PFSK-1 (cell line): ENCODE results near the gene DEGS2.

Source experiments
- FOXP2 ChIP-seq: optimal IDR thresholded peaks from 2 replicates; pipeline ENCODE3; 2011; ENCODE audit warnings: borderline replicate concordance, control low read depth, inconsistent platforms; ENCODE audit not compliant: insufficient read depth; ENCODE audit errors: extremely low read length, extremely low read depth
- POLR2AphosphoS5 ChIP-seq: IDR thresholded peaks from 2 replicates; pipeline ENCODE4 v1.6.1; 2012; ENCODE audit warnings: low read depth, mild to moderate bottlenecking, control low read depth, low read length, moderate library complexity
- REST ChIP-seq, 2 experiments: IDR thresholded peaks; 2 replicates each; pipeline versions ENCODE4 v1.6.1 to v1.8.0; 2011 to 2012; ENCODE audit warnings: low read depth in 2 of 2, low read length in 2 of 2, control low read depth in 1 of 2, inconsistent platforms in 1 of 2, mild to moderate bottlenecking in 1 of 2, moderate library complexity in 1 of 2; ENCODE audit not compliant: insufficient read depth in 1 of 2
- SIN3A ChIP-seq: IDR thresholded peaks from 2 replicates; pipeline ENCODE4 v1.6.1; 2012; ENCODE audit warnings: mild to moderate bottlenecking, low read length, moderate library complexity, borderline replicate concordance; ENCODE audit not compliant: insufficient read depth
- TAF1 ChIP-seq: IDR thresholded peaks from 2 replicates; pipeline ENCODE4 v1.6.1; 2012; ENCODE audit warnings: low read length, control low read depth, borderline replicate concordance; ENCODE audit not compliant: insufficient read depth

DEGS2 gene

GRCh38 chr14:100168506-100168905 is 9.1 kb upstream of the DEGS2 start:
- TF ChIP-seq FOXP2, result no peak
- TF ChIP-seq REST (IDR thresholded peaks at IDR 0.05; ENCODE audit: insufficient read depth in 1 of 2, low read depth in 2 of 2, low read length in 2 of 2), result no peak
- no peak for TF ChIP-seq SIN3A
- TF ChIP-seq TAF1, result no peak
- no peak for TF ChIP-seq POLR2AphosphoS5

GRCh38 chr14:100165831-100166440 is 6.5 kb upstream of the DEGS2 start:
- TF ChIP-seq REST (IDR thresholded peaks at IDR 0.05; ENCODE audit: insufficient read depth in 1 of 2, low read depth in 2 of 2, low read length in 2 of 2) (no peak), TAF1 (no peak), FOXP2 (no peak), SIN3A (no peak), POLR2AphosphoS5 (no peak)

- no peak for TF ChIP-seq REST (IDR thresholded peaks at IDR 0.05; ENCODE audit: insufficient read depth in 1 of 2, low read depth in 2 of 2, low read length in 2 of 2)
- no peak for TF ChIP-seq POLR2AphosphoS5
- no peak for TF ChIP-seq SIN3A
- no peak for TF ChIP-seq FOXP2
- no peak for TF ChIP-seq TAF1
Measured at GRCh38 chr14:100165376-100165775, 5.9 kb upstream of the DEGS2 start.

DNA sequence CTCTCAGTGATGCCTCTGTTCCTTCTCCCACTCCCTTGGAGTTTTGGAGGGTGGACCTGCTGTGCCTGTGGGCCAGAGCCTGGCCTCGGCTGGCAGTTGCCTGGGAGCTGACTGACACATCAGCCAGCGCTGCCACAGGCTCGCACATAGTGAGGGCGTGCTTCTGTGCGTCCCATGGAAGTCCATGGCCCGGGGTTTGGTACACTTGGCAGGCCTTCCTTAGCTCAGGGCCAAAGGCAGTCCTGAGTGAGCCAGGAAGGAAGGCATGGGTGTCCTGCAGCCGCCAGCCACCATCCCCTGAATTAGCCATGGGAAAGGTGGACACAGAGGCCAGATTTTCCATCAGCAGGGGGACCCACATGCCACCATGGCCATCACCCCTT is 1.1 kb upstream of the DEGS2 start:
- no peak for TF ChIP-seq REST (IDR thresholded peaks at IDR 0.05; ENCODE audit: insufficient read depth in 1 of 2, low read depth in 2 of 2, low read length in 2 of 2)
- no peak for TF ChIP-seq TAF1
- no peak for TF ChIP-seq FOXP2
- no peak for TF ChIP-seq POLR2AphosphoS5

DNA sequence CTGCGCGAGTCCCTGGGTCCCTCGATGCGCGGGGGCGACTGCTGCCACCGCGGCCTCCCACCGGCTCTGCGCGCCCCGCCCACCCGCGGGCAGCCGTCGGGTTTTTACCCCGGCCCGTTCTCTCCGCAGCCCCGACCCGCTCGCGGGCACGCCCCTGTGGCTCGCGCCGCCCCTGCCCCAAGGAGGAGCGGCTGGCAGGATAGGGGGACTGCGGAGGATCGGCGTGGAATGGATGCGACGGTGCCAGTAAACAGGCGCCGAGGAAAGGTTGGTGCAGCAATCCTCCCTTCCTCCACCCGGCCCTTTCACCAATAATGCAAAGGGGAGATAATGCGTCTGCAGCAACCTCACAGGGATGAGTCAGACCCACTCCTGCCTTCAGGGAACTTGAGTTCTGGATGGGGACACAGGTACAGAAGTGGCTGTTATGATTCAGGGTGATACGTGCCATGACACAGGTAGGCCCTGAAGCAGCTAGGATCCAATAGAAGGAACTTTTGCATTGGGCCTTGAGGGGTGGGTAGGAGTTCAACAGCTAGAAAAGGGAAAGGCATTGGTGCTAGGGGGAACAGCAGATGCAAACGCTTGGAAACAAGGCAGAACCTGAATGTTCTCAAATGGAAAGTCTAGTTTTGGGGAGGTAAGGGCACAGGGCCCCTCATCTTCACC is 554 bp upstream of the DEGS2 start:
- TF ChIP-seq REST (IDR thresholded peaks at IDR 0.05; ENCODE audit: insufficient read depth in 1 of 2, low read depth in 2 of 2, low read length in 2 of 2), result no peak
- no peak for TF ChIP-seq TAF1
- TF ChIP-seq POLR2AphosphoS5, result no peak
- TF ChIP-seq SIN3A, result no peak
- TF ChIP-seq FOXP2, result no peak
